AG20443 (cell line): ENCODE measurements around the gene CDYL.
"Not testable (repeated sequence)": the region's sequence is repeated elsewhere in the genome, so short reads cannot be mapped to it uniquely, and the experiment has no call there.

Experiments
- DNase-seq: peaks from one replicate; pipeline ENCODE4 v3.0.0; 2012; ENCODE audit warnings: low spot score, mixed read lengths

Gene CDYL

DNA sequence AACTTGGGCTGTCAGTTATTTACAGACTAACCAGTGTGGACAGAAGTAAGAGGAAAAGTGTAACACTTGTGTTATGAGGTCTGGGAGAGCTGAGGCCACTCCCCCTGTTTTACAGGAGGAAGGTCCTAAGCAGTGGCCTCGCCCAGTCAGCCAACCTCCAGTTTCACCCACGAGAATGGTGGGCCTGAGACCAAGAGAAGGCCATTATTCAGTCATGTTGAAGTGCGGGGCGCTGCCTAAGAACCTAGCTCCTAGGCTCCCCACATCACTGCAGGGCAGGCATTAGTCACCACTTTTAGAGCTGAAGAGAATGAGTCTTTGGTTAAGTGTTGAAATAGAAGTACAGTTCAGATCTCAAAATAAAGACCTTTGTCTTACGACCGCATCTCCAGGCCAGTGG lies 27.9 kb downstream of the CDYL start:
- DNase-seq: peak; percentile 51

DNA sequence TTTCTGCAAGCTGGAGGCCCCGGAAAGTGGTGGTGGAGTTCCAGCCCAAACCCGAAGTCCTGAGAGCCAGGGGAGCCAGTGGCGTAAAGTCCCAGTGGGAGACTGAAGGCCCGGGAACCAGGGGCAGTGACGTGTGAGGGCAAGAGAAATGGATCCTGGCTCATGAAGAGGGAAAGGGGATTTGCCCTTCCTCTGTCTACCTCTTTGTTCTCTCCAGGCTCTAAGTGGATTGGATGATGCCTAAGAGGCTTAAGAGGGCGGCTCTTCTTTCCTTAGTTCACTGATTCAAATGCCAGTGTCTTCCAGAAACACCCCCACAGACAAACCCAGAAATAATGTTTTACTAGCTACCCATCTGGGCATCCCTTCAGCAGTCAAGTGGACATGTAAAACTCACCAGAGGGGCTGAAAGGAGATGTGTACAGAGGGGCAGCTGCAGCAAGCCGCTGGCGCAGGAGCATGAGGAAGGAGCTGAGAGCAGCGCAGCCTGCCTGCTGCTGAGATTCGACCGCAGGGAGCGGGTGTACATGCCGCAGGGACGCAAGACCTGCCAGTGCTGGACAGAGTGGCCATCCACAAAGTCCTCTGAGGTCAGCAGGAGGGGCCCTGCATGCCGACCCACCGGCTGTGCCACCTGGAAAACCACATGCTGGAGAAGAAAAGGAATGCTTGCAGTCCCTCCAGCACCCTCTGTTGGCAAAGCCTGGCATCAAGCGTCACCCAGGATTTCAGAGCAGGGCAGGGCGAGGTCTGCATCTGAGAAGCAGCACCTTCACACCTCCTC lies 29.5 kb downstream of the CDYL start:
- DNase-seq: peak; percentile 56

DNA sequence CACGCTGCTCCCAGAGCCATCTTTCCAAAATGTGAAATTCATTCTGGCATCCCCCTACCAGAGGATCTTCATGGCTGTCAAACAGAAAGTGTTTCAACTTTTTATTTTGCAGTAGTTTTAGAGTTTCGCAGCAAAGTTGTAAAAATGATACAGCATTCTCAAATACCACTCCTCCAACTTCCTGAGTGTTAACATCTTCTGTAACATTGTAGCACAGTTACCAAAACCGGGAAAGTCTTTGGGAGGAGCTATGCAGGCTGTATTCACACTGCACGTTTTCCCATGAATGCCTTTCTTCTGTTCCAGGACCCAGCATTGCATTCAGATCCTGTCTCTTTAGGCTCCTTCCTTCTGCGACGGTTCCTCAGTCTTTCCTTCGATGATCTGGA lies 30.1 kb downstream of the CDYL start:
- DNase-seq: no peak

DNA sequence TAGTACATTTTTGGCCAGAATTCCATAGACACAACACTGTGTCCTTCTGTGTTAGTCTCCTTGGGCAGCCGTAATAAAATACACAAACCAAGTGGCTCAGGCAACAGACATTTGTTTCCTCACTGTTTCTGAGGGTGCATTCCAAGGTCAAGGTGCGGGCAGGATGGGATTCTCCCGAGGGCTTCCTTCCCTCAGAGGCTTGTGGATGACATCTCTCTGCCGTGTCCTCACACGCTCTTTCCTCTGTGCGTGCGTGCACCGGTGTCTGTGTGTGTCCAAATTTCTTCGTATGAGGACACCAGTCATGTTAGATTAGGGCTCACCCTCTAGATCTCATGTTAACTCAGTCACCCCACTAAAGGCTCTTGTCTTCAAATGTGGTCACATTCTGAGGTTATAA lies 30.6 kb downstream of the CDYL start:
- DNase-seq: no peak

DNA sequence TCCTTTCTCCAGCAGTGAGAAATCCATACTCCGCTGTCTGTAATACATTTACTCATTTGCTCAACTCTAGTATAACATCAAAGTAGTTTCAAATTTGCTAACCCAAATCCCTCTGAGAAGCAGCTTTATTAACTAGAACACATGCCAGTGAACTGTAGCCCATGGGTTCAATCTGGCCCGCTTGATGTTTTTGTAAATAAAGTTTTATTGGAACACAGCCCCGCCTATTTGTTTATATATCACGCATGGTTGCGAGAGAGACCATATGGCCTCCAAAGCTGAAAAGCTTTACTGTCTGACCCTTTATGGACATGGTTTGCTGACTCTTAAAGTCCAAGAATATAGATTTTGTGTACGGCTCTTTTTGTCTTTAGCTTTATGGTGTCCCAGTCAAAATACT lies 32.2 kb downstream of the CDYL start:
- DNase-seq: no peak

DNA sequence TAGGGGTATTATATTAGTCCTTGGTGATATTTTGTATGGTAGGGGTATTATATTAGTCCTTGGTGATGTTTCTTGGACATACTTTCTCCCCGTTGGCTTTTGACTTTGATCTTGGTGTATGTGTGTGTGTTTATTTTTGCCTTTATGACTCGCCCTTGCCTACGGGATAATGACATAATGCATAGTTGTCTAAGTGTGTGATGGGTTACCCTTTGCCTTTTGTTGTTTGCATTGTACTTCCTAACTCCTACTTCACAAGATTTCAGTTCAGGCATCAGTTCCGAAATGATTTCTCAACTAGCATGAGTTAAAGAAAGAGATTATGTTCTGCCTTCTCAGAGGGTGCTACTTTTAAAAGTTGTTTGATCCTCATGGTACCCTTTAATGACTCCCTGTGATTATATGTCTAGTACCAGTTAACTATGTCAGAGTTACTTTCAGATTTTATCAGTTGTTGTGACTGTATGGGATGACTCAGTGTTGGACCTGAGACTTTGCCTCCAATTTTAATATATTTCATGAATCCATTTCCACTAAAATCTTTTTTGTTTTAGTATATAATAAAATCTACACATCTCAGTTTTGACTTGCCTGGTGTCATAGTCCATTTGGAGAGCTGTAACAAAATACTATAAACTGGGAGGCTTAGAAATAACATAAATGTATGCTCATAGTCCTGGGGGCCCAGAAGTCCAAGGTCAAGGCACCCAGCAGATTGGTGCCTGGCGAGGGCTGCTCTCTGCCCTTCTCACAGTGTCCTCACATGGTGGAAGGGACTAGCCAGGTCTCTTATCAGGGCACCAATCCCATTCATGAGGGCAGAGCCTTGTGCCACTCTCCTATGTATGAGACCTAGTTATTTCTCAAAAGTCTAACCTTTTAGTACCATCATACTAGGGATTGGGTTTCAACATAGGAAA lies 34.1 kb downstream of the CDYL start:
- no peak for DNase-seq

DNA sequence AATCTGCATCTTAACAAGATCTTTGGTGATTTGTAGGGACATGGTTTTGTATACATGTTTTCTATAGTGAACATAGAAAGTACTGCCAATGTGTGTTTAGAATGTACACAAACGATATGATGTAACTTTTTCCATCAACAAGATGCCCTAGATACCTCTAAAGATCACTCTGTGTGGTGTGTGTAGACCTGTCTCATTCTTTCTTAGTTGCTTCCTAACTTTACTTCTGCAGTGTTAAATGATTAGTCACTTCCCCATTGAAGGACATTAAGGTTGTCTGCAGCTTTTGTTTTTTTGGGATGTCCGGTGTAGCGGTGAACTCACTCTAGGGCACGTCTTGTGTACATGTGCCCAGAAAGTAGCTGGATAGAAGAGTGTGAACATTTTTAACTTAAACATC lies 35.9 kb downstream of the CDYL start:
- no peak for DNase-seq

DNA sequence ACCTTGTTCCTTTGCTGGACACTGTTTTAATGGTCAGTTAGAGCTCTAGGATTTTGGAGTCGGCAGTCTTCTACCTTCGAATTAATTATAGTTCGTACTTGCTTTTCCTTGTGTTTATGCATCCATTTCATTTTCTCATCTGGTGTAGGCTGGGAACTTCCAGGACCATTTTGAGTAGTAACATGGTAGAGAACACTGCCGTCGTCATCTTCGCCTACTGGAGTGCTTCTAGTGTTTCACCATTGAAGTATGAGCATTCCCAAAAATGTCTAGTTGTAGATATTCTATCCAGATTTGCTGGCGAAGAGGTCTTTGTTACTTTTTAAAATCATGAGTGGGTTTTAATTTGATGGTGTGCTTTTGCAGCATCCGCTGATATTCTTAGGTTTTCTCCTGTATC lies 36.9 kb downstream of the CDYL start:
- no peak for DNase-seq

DNA sequence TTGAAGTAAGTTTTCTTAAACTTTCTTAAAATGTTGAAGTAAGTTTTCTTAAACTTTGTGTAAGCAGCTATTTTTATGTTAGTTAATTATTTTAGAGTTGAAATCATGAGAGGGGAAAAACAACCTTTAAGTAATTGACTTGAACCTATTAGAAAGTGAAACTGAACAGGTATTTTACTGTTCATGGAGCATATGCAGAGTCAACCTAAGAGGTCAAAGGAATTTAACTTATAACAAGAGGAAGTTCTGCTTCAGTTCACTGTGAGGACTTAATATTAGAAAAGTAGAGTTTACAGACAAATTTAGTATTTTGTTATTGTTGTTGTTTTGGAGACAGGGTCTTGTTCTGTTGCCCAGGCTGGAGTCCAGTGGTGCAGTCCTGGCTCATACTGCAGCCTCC lies 38.0 kb downstream of the CDYL start:
- DNase-seq: no peak

DNA sequence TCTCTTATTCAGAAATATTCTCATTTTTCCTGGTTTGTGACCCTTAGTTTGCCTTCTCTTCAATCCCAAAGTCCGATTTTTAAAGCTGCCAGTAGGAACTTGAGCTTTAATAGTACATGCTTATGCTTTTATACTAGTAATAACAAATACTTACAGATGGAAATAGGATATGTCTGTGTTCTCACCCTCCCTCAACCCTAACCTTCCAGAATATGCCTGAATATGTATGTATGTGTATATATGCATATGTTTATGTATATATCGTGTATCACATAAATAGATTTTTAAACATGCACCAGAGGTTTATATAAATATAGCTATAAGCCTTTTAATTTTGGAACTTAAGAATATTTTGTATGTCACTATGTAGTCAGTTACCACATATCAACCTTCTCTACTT lies 38.8 kb downstream of the CDYL start:
- DNase-seq: no peak

DNA sequence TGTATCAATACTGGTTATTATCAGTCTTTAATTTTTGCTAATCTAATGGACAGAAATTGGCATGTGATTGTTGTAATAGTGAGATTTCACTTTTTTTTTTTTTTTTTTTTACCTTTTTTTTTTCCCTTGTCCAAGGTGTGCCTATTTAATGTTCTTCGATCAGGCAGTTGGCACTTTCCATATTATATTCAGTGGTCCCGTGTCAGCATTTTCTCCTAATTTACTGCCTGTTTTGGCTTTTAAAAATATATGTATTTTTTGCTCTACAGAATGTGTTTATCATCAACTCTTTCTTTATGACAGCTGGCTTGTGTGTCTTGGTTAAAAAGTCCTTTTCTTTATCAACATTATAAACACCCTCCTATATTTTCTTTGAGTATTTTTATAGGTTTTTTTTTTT lies 39.4 kb downstream of the CDYL start:
- DNase-seq: no peak

DNA sequence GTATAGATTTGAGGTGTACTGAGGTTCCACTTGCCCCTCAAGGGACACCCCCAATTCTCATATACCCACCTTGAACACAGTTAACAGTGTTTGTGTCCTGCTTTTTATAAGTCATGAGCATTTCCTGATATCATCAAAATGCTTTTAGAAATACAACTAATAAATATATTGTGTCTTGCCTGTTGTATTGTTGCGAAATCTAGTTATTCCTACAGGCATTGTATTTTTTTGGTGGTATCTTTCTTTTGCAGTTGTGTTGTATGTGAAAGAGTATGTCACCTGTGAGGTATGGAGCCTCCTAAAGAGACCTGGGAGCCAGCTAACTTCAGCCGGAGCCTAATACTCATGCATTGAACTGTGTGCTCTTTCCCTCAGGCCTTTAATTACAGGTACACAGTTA lies 40.7 kb downstream of the CDYL start:
- no peak for DNase-seq

DNA sequence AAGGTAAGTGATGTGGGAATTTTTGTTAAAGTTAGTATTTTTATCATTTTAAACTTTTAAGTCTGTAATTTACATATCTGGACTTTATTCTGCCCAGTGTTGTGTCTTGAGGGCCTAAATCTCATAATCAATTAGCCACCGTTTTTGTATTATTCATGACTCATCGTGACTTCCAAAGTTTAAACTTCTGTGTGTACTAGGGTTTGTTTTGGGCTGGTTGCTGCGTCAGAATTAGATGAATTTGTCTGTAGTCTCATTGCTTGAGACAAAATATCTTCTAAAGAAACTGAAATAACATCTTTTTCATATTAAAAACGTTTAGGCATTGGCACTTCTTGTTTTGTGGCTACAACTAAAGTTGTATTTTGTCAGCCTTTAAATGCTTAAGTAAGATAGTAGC lies 41.3 kb downstream of the CDYL start:
- no peak for DNase-seq

DNA sequence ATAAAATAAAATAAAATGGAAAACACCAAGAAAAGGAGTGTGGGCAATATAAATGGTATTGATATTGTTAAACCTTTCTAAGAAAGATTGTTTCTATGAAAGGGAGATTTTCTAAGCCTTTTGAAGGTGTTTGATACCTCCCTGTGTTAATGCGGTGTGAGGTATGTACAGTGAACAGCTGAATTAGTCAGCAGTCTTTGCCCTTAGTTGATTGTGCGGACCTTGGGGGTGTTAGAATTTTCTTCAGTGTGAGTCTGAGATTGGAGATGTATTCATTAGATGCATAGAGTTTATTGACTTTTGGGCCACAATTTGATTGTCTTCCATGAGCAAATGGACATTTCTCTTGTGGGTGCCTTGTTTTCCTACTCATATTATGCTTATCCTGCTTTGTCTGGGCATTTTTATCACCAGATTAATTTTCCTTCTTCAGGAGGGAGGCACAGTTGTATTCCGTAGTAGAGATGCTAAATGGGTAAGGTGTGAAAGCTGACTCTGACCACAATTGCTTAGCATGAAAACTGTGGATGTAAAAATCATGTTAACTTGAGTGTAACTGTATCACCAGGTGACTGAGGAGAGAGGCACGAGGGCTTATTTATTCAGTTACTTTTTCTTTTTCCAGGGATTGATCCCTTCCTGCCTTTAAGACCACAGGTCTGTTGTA lies 42.2 kb downstream of the CDYL start:
- DNase-seq: no peak

DNA sequence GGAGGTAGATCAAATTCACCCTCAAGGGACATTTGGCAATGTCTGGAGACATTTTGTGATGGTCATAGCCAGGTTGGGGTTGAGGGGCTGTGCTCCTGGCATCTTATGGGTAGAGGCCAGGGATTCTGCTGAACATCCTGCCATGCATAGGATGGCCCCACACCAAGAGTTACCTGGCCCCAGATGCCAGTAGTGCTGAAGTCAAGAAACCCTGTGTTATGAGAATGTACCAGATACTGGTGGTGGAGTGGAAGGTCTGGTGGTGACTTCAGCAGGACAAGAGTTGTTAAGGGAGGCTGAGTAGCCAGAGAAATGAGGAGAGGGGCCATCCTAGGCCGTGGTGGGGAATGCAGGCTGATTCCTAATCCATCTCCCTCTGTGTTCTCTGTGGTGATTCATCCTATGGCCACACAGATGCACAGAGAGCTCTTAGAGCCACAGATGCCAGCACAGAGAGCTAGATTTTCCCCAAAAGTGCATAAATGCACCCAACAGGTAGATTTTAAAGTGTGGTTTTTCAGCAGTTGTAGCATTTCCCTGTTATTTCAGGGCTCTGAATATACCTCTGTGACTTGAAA lies 43.6 kb downstream of the CDYL start:
- peak; percentile 35 for DNase-seq

DNA sequence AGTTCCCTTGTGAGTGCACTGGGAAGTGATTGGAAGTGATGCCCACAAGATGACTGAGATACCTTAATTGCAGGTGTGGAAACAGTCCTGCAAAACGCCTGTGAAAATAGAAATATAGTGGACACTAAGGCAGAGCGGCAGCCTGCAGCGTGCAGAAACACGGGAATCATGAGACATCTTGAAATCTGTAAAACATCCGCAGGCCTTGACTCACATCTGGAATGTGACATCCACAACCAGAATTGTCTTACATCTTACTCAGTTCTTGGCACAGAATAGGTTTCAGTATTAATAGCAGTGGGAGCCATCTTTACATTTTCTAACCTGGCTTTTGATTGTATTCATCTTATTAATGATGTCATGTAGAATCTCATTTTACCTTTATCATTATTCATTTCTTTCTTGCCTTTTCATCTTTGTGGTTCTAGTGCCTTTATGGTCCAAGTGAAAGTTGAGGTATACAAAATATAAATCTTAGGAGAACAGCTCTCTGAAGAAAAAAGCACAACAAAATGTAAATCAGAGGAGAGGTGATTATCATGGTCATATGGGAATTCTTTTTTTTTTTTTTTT lies 44.6 kb downstream of the CDYL start:
- peak; percentile 82 for DNase-seq

DNA sequence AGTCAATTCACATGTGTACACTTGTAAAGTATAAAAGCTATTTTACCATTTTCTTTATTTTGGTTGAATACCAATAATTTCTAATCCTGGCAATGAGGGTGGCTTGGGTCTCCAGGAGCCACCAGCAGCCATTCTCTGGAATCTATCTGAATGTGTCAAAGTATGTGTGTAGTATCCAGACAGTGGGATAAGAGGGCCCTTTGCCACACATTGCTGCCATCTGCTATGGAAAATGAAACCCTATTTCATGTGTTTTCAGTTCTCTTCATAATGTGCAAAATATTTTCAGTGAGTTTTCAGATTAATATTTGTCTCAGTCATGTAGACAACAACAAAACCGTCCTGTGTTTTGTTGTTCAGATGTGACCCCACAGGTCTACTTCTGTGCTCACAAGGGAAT lies 46.3 kb downstream of the CDYL start:
- no peak for DNase-seq

DNA sequence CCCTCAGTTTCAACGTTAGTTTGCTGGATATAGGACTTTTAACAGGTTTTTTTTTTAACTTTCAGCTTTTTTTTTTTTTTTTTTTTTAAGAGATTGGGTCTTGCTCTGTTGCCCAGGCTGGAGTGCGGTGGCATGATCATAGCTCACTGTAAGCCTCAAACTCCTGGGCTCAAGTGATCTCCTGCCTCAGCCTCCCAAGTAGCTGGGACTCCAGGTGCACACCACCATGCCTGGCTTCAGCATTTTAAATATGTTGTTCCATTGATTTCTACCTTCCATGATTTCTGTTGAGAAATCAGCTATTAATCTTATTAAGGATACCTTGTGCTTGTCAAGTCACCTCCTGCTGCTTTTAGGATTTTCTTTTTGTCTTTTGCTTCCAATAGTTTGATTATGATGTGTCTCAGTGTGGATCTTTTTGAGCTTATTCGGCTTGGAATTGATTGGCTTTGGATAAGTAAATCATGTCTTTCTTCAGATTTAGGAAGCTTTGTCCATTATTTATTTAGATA lies 52.0 kb downstream of the CDYL start:
- no peak for DNase-seq

DNA sequence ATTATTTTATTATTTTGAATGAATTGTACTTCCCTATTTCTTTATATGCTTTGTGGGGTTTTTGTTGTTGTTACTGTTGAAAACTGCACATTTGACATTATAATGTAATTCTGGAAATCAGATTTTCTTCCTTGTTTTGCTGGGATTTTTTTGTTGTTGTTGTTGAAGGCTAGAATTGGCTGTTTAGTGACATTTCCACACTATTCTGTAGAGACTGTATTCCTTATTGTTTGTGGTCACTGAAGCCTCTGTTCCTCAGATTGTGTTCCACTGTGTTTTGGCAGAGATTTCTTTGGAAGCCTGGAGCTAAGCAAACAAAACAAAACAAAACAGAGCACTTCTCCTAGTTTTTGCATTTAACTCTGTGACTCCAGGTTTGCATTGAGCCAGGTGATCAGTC lies 52.9 kb downstream of the CDYL start:
- DNase-seq: no peak

DNA sequence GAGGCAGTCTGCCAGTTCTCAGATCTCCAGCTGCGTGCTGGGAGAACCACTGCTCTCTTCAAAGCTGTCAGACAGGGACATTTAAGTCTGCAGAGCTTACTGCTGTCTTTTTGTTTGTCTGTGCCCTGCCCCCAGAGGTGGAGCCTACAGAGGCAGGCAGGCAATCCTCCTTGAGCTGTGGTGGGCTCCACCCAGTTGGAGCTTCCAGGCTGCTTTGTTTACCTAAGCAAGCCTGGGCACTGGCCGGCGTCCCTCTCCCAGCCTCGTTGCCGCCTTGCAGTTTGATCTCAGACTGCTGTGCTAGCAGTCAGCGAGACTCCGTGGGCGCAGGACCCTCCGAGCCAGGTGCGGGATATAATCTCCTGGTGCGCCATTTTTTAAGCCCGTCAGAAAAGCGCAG lies 59.3 kb downstream of the CDYL start:
- DNase-seq: not testable (repeated sequence)

DNA sequence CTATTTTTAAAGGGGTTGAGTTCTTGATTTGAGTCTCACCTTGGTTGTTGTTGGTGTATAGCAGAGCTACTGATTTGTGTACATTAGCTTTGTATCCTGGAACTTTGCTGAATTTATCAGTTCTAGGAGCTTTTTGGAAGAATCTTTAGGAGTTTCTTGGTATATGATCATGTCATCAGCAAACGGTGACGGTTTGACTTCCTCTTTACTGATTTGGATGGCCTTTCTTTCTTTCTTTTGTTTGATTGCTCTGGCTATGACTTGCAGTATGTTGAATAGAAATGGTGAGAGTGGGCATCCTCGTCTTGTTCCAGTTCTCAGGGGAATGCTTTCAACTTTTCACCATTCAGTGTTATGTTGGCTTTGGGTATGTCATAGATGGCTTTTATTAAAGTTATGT lies 64.0 kb downstream of the CDYL start:
- no peak for DNase-seq

DNA sequence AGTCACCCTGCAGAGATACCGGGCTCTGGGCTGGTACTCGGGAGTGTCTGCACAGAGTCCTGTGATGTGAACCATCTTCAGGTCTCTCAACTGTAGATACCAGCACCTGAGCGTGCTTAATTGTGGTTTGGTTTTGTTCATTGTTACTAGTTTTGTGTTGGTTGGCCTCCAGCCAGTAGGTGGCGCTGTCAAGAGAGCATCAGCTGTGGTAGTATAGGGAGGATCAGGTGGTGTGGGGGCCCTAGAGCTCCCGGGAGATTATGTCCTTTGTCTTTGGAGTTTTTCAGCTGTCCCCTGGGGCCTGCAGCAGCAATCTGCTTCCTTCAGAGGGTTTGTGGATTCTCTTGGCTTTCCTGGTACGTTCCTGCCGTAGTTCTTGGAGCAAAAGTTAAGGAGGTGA lies 67.9 kb downstream of the CDYL start:
- DNase-seq: no peak
